ENCODE results near the gene HS3ST5. TPM values are rescaled to one million over a fixed set of nuclear protein-coding genes. Genes with fewer than 3 reads are reported as not detected.

Gene HS3ST5
- total RNA-seq, 6 experiments from 2014 or later: not detected

- no peak for DNase-seq
- no peak for ATAC-seq
- Histone ChIP-seq H3K4me1 (no peaks in the 10 kb centered on the region), H3K4me3 (no peak overlapping the region), H3K27ac (no peak overlapping the region), H3K27me3 (no peaks in the 10 kb centered on the region), H3K9me3 (no peaks in the 10 kb centered on the region), H3K36me3 (no peaks in the 10 kb centered on the region)
- intact Hi-C loops (cut with DNase I): no loop called here
- TF ChIP-seq CTCF (IDR thresholded peaks at IDR 0.05) (no peak), POLR2A (IDR thresholded peaks at IDR 0.05) (no peak)
- 61% methylated on average over 2 of the region's 2 CpGs for WGBS (ENCODE audit: insufficient coverage, low coverage, low lambda C conversion rate, missing lambda C conversion rate)
These were observed 332.3 kb downstream of the HS3ST5 start for GRCh38 chr6:114010540-114010939.

DNA sequence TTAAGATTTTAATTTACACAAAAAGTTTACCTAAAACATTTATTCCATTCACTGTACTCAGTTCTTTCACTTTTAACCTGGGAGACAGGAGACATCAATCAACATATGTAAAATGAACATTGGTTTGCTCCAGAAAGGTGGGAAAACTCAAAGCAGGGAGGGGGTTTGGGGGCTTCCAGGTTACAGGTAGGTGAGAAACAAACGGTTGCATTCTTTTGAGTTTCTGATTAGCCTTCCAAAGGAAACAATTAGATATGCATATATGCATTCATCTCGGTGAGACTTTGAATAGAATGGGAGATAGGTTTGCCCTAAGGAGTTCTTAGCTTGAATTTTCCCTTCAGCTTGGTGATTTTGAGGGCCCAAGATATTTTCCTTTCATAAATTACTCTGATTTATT is 333.6 kb downstream of the HS3ST5 start:
- ATAC-seq: no peak
- no peak for TF ChIP-seq POLR2A (IDR thresholded peaks at IDR 0.05)
- TF ChIP-seq CTCF (IDR thresholded peaks at IDR 0.05): no peak
- no peaks in the 10 kb centered on the region for H3K36me3 ChIP-seq
- intact Hi-C loops (cut with DNase I): no loop called here
- H3K27ac ChIP-seq: no peak overlapping the region
- H3K4me1 ChIP-seq: no peaks in the 10 kb centered on the region
- no peak overlapping the region for H3K4me3 ChIP-seq
- no peaks in the 10 kb centered on the region for H3K27me3 ChIP-seq
- 31% methylated on average over 2 of the region's 2 CpGs for WGBS (ENCODE audit: insufficient coverage, low coverage, low lambda C conversion rate, missing lambda C conversion rate)
- H3K9me3 ChIP-seq: no peaks in the 10 kb centered on the region
- DNase-seq: no peak

GRCh38 chr6:114008331-114008730 is 334.5 kb downstream of the HS3ST5 start:
- Histone ChIP-seq H3K4me1 (no peaks in the 10 kb centered on the region), H3K9me3 (no peaks in the 10 kb centered on the region), H3K27me3 (no peaks in the 10 kb centered on the region), H3K27ac (no peak overlapping the region), H3K36me3 (no peaks in the 10 kb centered on the region), H3K4me3 (no peak overlapping the region)
- 75% methylated on average over 4 of the region's 4 CpGs for WGBS (ENCODE audit: insufficient coverage, low coverage, low lambda C conversion rate, missing lambda C conversion rate)
- intact Hi-C loops (cut with DNase I): no loop called here
- DNase-seq (no peak), ATAC-seq (no peak)
- TF ChIP-seq CTCF (IDR thresholded peaks at IDR 0.05): no peak
- no peak for TF ChIP-seq POLR2A (IDR thresholded peaks at IDR 0.05)

DNA sequence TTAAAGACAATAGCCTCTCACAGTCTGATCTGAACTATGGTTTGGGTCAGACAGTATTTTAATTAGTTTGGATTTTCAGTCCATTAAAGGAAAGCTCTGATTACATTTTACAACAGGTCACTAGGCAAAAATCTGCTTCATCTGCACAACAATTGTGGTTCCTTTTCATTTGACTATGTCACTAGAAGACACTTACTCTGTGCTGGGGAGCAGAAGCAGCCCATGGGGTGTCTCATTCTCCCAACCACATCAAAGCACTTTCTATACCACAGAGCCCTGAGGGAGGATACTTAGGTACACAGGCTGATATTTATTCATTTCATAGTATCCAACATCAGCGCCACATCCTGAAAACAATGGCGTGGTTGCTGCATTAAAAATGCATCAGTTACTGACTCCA is 335.3 kb downstream of the HS3ST5 start:
- intact Hi-C loops (cut with DNase I): no loop called here
- Histone ChIP-seq H3K27me3 (no peaks in the 10 kb centered on the region), H3K9me3 (no peaks in the 10 kb centered on the region), H3K4me3 (no peak overlapping the region), H3K4me1 (no peaks in the 10 kb centered on the region), H3K36me3 (no peaks in the 10 kb centered on the region), H3K27ac (no peak overlapping the region)
- no peak for ATAC-seq
- DNase-seq: no peak
- WGBS (ENCODE audit: insufficient coverage, low coverage, low lambda C conversion rate, missing lambda C conversion rate): 82% methylated on average over 2 of the region's 2 CpGs
- TF ChIP-seq CTCF (IDR thresholded peaks at IDR 0.05) (no peak), POLR2A (IDR thresholded peaks at IDR 0.05) (no peak)

Small RNA genes within 50 kb of the gene (small RNA-seq; reads per million reads assigned to genes)
- gene RNA5SP213: 0 reads per million in 2 experiments
